SK-N-SH (cell line): ENCODE results near the gene MTUS2. TPM values are rescaled to one million over a fixed set of nuclear protein-coding genes. Genes with fewer than 3 reads are reported as not detected.

Source experiments
- CTCF ChIA-PET: fragments of 300-600, 350-600 bp; formaldehyde crosslinking; extraction: SDS; loops from one replicate; lab custom pipeline; 2021; lab: Yijun Ruan, JAX
- POLR2A ChIA-PET: fragments of 350-600 bp; sonication (Branson Sonifier 250); formaldehyde crosslinking; extraction: SDS; loops from one replicate; lab custom pipeline; 2020; ENCODE audit warnings: antibody characterized with exemption, inconsistent platforms; lab: Yijun Ruan, JAX
- DNase-seq: peaks from one replicate; pipeline ENCODE4 v3.0.0; 2012
- H2AFZ ChIP-seq: fragments of 200-600 bp; sonication (generic); 2 replicates; pipeline ENCODE4 v1.8.1; 2016; ENCODE audit warnings: antibody characterized with exemption, mild to moderate bottlenecking, low read depth
- H3F3A ChIP-seq: fragments of 200-600 bp; sonication (generic); replicated peaks from 2 replicates; pipeline ENCODE3; 2016; ENCODE audit warnings: antibody characterized with exemption, mild to moderate bottlenecking; ENCODE audit not compliant: insufficient read depth
- H3K27ac ChIP-seq, 2 experiments: fragments of 200-500 bp in 1 of 2; fragments of 200-600 bp in 1 of 2; sonication (Bioruptor generic) in 1 of 2; sonication (generic), shearing (Covaris generic) in 1 of 2; 2 replicates each; pipeline versions ENCODE4 v1.5.1 to v1.6.1; 2014 to 2016; ENCODE audit warnings: low read depth in 2 of 2, inconsistent platforms in 1 of 2, low read length in 1 of 2, mild to moderate bottlenecking in 1 of 2, mixed read lengths in 1 of 2
- H3K27me3 ChIP-seq: fragments of 200-600 bp; sonication (generic), shearing (Covaris generic); 2 replicates; pipeline ENCODE4 v1.6.1; 2016; ENCODE audit warnings: mixed run types; ENCODE audit not compliant: insufficient read depth
- H3K36me3 ChIP-seq, 2 experiments: fragments of 200-500 bp in 1 of 2; fragments of 200-600 bp in 1 of 2; sonication (Bioruptor generic) in 1 of 2; sonication (generic) in 1 of 2; replicated peaks in 1 of 2; 2 replicates each; pipeline versions ENCODE3 to v1.5.1; 2014 to 2016; ENCODE audit warnings: low read length in 1 of 2, mild to moderate bottlenecking in 1 of 2; ENCODE audit not compliant: insufficient read depth in 2 of 2, control insufficient read depth in 1 of 2
- H3K4me1 ChIP-seq, 2 experiments: fragments of 200-500 bp in 1 of 2; fragments of 200-600 bp in 1 of 2; sonication (Bioruptor generic) in 1 of 2; sonication (generic), shearing (Covaris generic) in 1 of 2; 2 replicates each; pipeline versions ENCODE4 v1.5.1 to v1.6.1; 2014 to 2016; ENCODE audit warnings: low read depth in 1 of 2, low read length in 1 of 2, mixed run types in 1 of 2; ENCODE audit not compliant: insufficient read depth in 2 of 2, control insufficient read depth in 1 of 2
- H3K4me2 ChIP-seq: fragments of 200-600 bp; sonication (generic), shearing (Covaris generic); 2 replicates; pipeline ENCODE4 v1.6.1; 2017; ENCODE audit warnings: mixed run types
- H3K4me3 ChIP-seq, 2 experiments: fragments of 200-500 bp in 1 of 2; fragments of 200-600 bp in 1 of 2; sonication (Bioruptor generic) in 1 of 2; sonication (generic), shearing (Covaris generic) in 1 of 2; 2 replicates each; pipeline versions ENCODE4 v1.5.1 to v1.8.1; 2014 to 2016; ENCODE audit warnings: low read depth in 2 of 2, inconsistent platforms in 1 of 2, low read length in 1 of 2, mild to moderate bottlenecking in 1 of 2, mixed read lengths in 1 of 2, moderate library complexity in 1 of 2
- H3K79me2 ChIP-seq: fragments of 200-600 bp; sonication (generic); 2 replicates; pipeline ENCODE4 v1.8.1; 2017; ENCODE audit warnings: mild to moderate bottlenecking; ENCODE audit not compliant: insufficient read depth
- H3K9ac ChIP-seq: fragments of 200-600 bp; sonication (generic); 2 replicates; pipeline ENCODE4 v1.6.1; 2017; ENCODE audit warnings: mixed run types
- H3K9me2 ChIP-seq: fragments of 200-600 bp; sonication (generic); 2 replicates; pipeline ENCODE4 v1.6.1; 2017; ENCODE audit warnings: mixed run types
- H3K9me3 ChIP-seq: fragments of 200-600 bp; sonication (generic); 2 replicates; pipeline ENCODE4 v1.6.1; 2017; ENCODE audit warnings: mixed run types, mild to moderate bottlenecking, moderate library complexity
- H4K20me1 ChIP-seq: fragments of 200-600 bp; sonication (generic); 2 replicates; pipeline ENCODE4 v1.6.1; 2017; ENCODE audit warnings: mild to moderate bottlenecking, mixed run types; ENCODE audit not compliant: insufficient read depth
- CHD2 ChIP-seq: fragments of 150-350 bp; IDR thresholded peaks from 2 replicates; pipeline ENCODE4 v1.6.1; 2018; ENCODE audit warnings: low read length; ENCODE audit not compliant: partially characterized antibody
- ELF1 ChIP-seq: IDR thresholded peaks from 2 replicates; pipeline ENCODE4 v1.4.0; 2012
- FOSL2 ChIP-seq: IDR thresholded peaks from 2 replicates; pipeline ENCODE4 v1.4.0; 2012; ENCODE audit warnings: low read depth, mild to moderate bottlenecking, moderate library complexity, borderline replicate concordance
- GABPA ChIP-seq: IDR thresholded peaks from 2 replicates; pipeline ENCODE4 v1.4.0; 2012; ENCODE audit warnings: low read depth, mild to moderate bottlenecking
- GATA2 ChIP-seq: sonication (generic); formaldehyde crosslinking; IDR thresholded peaks from 2 replicates; pipeline ENCODE4 v1.5.0; 2020; ENCODE audit warnings: mild to moderate bottlenecking, missing genetic modification reagents
- JUND ChIP-seq: IDR thresholded peaks from 2 replicates; pipeline ENCODE4 v1.4.0; 2012
- MEF2A ChIP-seq: IDR thresholded peaks from 2 replicates; pipeline ENCODE4 v1.4.0; 2012; ENCODE audit warnings: low read depth, borderline replicate concordance
- MXI1 ChIP-seq: IDR thresholded peaks from 2 replicates; pipeline ENCODE4 v1.6.1; 2012; ENCODE audit warnings: mild to moderate bottlenecking, low read depth, low read length, improper control_type of control experiment
- NFIC ChIP-seq: IDR thresholded peaks from 2 replicates; pipeline ENCODE4 v1.4.0; 2012; ENCODE audit warnings: borderline replicate concordance
- NRF1 ChIP-seq: IDR thresholded peaks from 2 replicates; pipeline ENCODE4 v1.6.1; 2012; ENCODE audit warnings: low read depth, mild to moderate bottlenecking, low read length
- RAD21 ChIP-seq: IDR thresholded peaks from 2 replicates; pipeline ENCODE4 v1.6.1; 2012; ENCODE audit warnings: mild to moderate bottlenecking, low read length
- RFX5 ChIP-seq: IDR thresholded peaks from 2 replicates; pipeline ENCODE4 v1.6.1; 2012; ENCODE audit warnings: mild to moderate bottlenecking, improper control_type of control experiment, low read length
- RXRA ChIP-seq: IDR thresholded peaks from 2 replicates; pipeline ENCODE4 v1.4.0; 2012; ENCODE audit warnings: low read depth, mild to moderate bottlenecking, borderline replicate concordance
- SIN3A ChIP-seq: IDR thresholded peaks from 2 replicates; pipeline ENCODE4 v1.6.1; 2012; ENCODE audit warnings: low read depth, mild to moderate bottlenecking, low read length, moderate library complexity, borderline replicate concordance
- SMC3 ChIP-seq: IDR thresholded peaks from 2 replicates; pipeline ENCODE4 v1.6.1; 2012; ENCODE audit warnings: low read depth, low read length, improper control_type of control experiment
- TEAD4 ChIP-seq: IDR thresholded peaks from 2 replicates; pipeline ENCODE4 v1.4.0; 2012; ENCODE audit warnings: mild to moderate bottlenecking, borderline replicate concordance; ENCODE audit not compliant: insufficient read depth
- YY1 ChIP-seq: IDR thresholded peaks from 2 replicates; pipeline ENCODE4 v1.4.0; 2012; ENCODE audit warnings: low read depth, mild to moderate bottlenecking
- WGBS: methylation state at CpG from one replicate; pipeline ENCODE4 v1.1.6; 2017; ENCODE audit warnings: low lambda C conversion rate; 5-methylcytosine and 5-hydroxymethylcytosine counted together
- polyA plus RNA-seq, 3 experiments: library from polyadenylated mRNA; depleted of rRNA; stranded (reverse); fragments of >200 nt; gene quantifications; 2 replicates each; pipeline ENCODE4 v1.2.3, GENCODE V29; 2012
- TF ChIP-seq, protein P1 (sequence below): IDR thresholded peaks from 2 replicates; pipeline ENCODE4 v1.6.1; 2012; ENCODE audit warnings: mild to moderate bottlenecking, low read depth, low read length, moderate library complexity
- TF ChIP-seq, protein P2 (sequence below): fragments of 200-600 bp; sonication (generic); IDR thresholded peaks from 2 replicates; pipeline ENCODE4 v1.6.1; 2017; ENCODE audit warnings: antibody characterized with exemption, mild to moderate bottlenecking, moderate library complexity
- TF ChIP-seq, protein P3 (sequence below): fragments of 150-350 bp; IDR thresholded peaks from 2 replicates; pipeline ENCODE4 v1.6.1; 2017; ENCODE audit warnings: antibody characterized with exemption, low read length, low read depth, borderline replicate concordance
- TF ChIP-seq, protein P4 (sequence below): IDR thresholded peaks from 2 replicates; pipeline ENCODE4 v1.4.0; 2012; ENCODE audit warnings: low read depth

Gene MTUS2
- polyA plus RNA-seq, 1 of the 3 experiments (the other 2 are of a cell fraction): 1.7 TPM

DNA sequence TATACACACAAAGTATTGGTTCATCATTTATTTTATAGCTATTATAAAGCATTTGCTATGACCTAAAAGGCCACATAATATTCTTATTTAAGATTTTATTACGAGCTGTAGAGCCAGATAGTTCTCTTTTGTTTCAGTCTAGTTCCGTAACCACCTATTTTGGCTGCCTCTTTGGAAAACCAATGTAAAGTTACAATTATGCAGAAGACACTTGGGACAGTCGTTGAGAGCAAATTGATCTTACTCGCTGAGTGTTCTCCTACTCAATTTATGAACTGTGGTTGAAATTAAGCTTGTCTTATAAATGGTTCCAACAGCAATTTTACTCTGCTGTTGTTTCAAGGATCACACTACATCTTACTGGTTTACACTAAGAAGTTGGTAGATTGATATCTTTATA, 653.0 kb downstream of the MTUS2 start (continued):
- TF ChIP-seq, protein P1, sequence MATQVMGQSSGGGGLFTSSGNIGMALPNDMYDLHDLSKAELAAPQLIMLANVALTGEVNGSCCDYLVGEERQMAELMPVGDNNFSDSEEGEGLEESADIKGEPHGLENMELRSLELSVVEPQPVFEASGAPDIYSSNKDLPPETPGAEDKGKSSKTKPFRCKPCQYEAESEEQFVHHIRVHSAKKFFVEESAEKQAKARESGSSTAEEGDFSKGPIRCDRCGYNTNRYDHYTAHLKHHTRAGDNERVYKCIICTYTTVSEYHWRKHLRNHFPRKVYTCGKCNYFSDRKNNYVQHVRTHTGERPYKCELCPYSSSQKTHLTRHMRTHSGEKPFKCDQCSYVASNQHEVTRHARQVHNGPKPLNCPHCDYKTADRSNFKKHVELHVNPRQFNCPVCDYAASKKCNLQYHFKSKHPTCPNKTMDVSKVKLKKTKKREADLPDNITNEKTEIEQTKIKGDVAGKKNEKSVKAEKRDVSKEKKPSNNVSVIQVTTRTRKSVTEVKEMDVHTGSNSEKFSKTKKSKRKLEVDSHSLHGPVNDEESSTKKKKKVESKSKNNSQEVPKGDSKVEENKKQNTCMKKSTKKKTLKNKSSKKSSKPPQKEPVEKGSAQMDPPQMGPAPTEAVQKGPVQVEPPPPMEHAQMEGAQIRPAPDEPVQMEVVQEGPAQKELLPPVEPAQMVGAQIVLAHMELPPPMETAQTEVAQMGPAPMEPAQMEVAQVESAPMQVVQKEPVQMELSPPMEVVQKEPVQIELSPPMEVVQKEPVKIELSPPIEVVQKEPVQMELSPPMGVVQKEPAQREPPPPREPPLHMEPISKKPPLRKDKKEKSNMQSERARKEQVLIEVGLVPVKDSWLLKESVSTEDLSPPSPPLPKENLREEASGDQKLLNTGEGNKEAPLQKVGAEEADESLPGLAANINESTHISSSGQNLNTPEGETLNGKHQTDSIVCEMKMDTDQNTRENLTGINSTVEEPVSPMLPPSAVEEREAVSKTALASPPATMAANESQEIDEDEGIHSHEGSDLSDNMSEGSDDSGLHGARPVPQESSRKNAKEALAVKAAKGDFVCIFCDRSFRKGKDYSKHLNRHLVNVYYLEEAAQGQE: no peak
- TF ChIP-seq GABPA (no peak), FOSL2 (no peak), MXI1 (no peak), SIN3A (no peak), RXRA (no peak), ELF1 (no peak), SMC3 (no peak)
- TF ChIP-seq, all 33 proteins: peak for 0

DNA sequence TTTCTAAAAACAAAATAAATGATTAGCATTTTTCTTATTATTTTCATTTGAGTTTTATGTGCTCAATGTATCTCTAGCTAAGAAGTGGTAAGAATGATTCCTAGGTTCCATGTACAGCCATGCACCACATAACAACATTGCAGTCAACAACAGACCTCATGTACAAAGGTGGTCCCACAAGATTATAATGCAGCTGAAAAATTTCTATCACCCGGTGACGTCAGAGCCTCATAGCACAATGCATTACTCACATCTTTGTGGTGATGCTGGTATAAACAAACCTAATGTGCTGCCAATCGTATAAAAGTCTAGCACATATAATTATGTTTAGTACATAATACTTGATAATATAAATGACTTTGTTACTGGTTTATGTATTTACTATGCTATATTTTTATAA, 654.9 kb downstream of the MTUS2 start:
- H3K79me2 ChIP-seq: no peaks in the 10 kb centered on the region
- WGBS: 80% methylated on average over 3 of the region's 3 CpGs
- H3K4me3 ChIP-seq: no peak overlapping the region
- no peaks in the 10 kb centered on the region for H3K27me3 ChIP-seq
- no peak for TF ChIP-seq NRF1
- TF ChIP-seq CHD2: no peak
- TF ChIP-seq FOSL2: no peak
- TF ChIP-seq, protein P2, sequence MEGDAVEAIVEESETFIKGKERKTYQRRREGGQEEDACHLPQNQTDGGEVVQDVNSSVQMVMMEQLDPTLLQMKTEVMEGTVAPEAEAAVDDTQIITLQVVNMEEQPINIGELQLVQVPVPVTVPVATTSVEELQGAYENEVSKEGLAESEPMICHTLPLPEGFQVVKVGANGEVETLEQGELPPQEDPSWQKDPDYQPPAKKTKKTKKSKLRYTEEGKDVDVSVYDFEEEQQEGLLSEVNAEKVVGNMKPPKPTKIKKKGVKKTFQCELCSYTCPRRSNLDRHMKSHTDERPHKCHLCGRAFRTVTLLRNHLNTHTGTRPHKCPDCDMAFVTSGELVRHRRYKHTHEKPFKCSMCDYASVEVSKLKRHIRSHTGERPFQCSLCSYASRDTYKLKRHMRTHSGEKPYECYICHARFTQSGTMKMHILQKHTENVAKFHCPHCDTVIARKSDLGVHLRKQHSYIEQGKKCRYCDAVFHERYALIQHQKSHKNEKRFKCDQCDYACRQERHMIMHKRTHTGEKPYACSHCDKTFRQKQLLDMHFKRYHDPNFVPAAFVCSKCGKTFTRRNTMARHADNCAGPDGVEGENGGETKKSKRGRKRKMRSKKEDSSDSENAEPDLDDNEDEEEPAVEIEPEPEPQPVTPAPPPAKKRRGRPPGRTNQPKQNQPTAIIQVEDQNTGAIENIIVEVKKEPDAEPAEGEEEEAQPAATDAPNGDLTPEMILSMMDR: no peak
- TF ChIP-seq, protein P3, sequence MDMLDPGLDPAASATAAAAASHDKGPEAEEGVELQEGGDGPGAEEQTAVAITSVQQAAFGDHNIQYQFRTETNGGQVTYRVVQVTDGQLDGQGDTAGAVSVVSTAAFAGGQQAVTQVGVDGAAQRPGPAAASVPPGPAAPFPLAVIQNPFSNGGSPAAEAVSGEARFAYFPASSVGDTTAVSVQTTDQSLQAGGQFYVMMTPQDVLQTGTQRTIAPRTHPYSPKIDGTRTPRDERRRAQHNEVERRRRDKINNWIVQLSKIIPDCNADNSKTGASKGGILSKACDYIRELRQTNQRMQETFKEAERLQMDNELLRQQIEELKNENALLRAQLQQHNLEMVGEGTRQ: no peak
- TF ChIP-seq SMC3: no peak
- TF ChIP-seq JUND: no peak
- TF ChIP-seq, protein P4, sequence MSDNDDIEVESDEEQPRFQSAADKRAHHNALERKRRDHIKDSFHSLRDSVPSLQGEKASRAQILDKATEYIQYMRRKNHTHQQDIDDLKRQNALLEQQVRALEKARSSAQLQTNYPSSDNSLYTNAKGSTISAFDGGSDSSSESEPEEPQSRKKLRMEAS: no peak
- no peak for TF ChIP-seq MEF2A
- TF ChIP-seq NFIC: no peak
- TF ChIP-seq RAD21: no peak
- no peak for TF ChIP-seq MXI1
- no peak for TF ChIP-seq YY1
- no peak for TF ChIP-seq RFX5
- no peak for TF ChIP-seq ELF1
- TF ChIP-seq TEAD4: no peak
- no peak for TF ChIP-seq GATA2 (CRISPR knock-in tag)
- TF ChIP-seq, all 33 proteins: peak for 0
- no peak overlapping the region for H2AFZ ChIP-seq
- ChIA-PET POLR2A (no interaction called here), CTCF (interaction anchor here (1.0 to 1.3 kb wide), 3 partner anchors 12 to 111 kb away, joined by 4 to 5 read pairs (median 5); no protein-coding TSS in a partner anchor)
- H3K9ac ChIP-seq: no peak overlapping the region
- H4K20me1 ChIP-seq: no peaks in the 10 kb centered on the region
- no peaks in the 10 kb centered on the region for H3K4me1 ChIP-seq
- H3K4me2 ChIP-seq: no peak overlapping the region
- H3F3A ChIP-seq: no peaks in the 10 kb centered on the region
- no peaks in the 10 kb centered on the region for H3K9me3 ChIP-seq
- H3K36me3 ChIP-seq: no peaks in the 10 kb centered on the region
- H3K27ac ChIP-seq: no peak overlapping the region
- no peaks in the 10 kb centered on the region for H3K9me2 ChIP-seq
- DNase-seq: no peak
